Neutrophil (primary cell): Measurements from ENCODE around the gene PCSK4.

Source experiments
- H3K27ac ChIP-seq: fragments of 200-600 bp; sonication (generic); 2 replicates; pipeline ENCODE4 v1.5.1; 2016; ENCODE audit warnings: mild to moderate bottlenecking, moderate library complexity
- H3K27me3 ChIP-seq: fragments of 200-600 bp; sonication (generic); 2 replicates; pipeline ENCODE4 v1.6.0; 2016; ENCODE audit warnings: mild to moderate bottlenecking
- H3K36me3 ChIP-seq: fragments of 200-600 bp; sonication (generic); 2 replicates; pipeline ENCODE4 v1.5.1; 2017
- H3K4me1 ChIP-seq, 2 experiments: fragments of 200-600 bp in 1 of 2; sonication (generic) in 1 of 2; 1 replicate in 1 of 2; 2 replicates in 1 of 2; pipeline versions ENCODE4 v1.5.1 to v1.6.1; 2013 to 2016; ENCODE audit warnings: low read depth in 1 of 2, low read length in 1 of 2, mild to moderate bottlenecking in 1 of 2, moderate library complexity in 1 of 2; ENCODE audit not compliant: control insufficient read depth in 1 of 2, insufficient read depth in 1 of 2
- H3K4me3 ChIP-seq, 2 experiments: fragments of 200-600 bp in 1 of 2; sonication (generic) in 1 of 2; 1 replicate in 1 of 2; 2 replicates in 1 of 2; pipeline ENCODE4 v1.5.1; 2013 to 2016; ENCODE audit warnings: low read depth in 1 of 2, low read length in 1 of 2, mild to moderate bottlenecking in 1 of 2, moderate library complexity in 1 of 2
- H3K9me3 ChIP-seq: fragments of 200-600 bp; sonication (generic); 2 replicates; pipeline ENCODE4 v1.5.1; 2016
- CTCF ChIP-seq: fragments of 200-600 bp; sonication (generic); IDR thresholded peaks from 2 replicates; pipeline ENCODE4 v1.5.1; 2016; ENCODE audit warnings: antibody characterized with exemption

The PCSK4 gene

GRCh38 chr19:1466461-1467214, 23.5 kb downstream of the PCSK4 start:
- H3K4me3 ChIP-seq = no peak overlapping the region
- no peaks in the 10 kb centered on the region for H3K9me3 ChIP-seq
- H3K36me3 ChIP-seq = no peaks in the 10 kb centered on the region
- peaks cover 17 to 44% of the 10 kb centered on the region in 2 experiments for H3K4me1 ChIP-seq
- no peak for TF ChIP-seq CTCF
- H3K27me3 ChIP-seq = peaks cover 85% of the 10 kb centered on the region
- H3K27ac ChIP-seq = no peak overlapping the region

GRCh38 chr19:1466018-1466460, 24.1 kb downstream of the PCSK4 start:
- no peak for TF ChIP-seq CTCF
- no peak overlapping the region for H3K27ac ChIP-seq
- no peak overlapping the region for H3K4me3 ChIP-seq
- H3K27me3 ChIP-seq = peaks cover 79% of the 10 kb centered on the region
- peaks cover 12 to 38% of the 10 kb centered on the region in 2 experiments for H3K4me1 ChIP-seq
- peaks cover 4% of the 10 kb centered on the region for H3K36me3 ChIP-seq
- no peaks in the 10 kb centered on the region for H3K9me3 ChIP-seq

GRCh38 chr19:1465191-1466016, 24.7 kb downstream of the PCSK4 start:
- Histone ChIP-seq H3K36me3 (peaks cover 10% of the 10 kb centered on the region), H3K4me1 (peaks cover 6 to 32% of the 10 kb centered on the region in 2 experiments), H3K27me3 (peaks cover 72% of the 10 kb centered on the region), H3K9me3 (no peaks in the 10 kb centered on the region), H3K4me3 (no peak overlapping the region), H3K27ac (no peak overlapping the region)
- TF ChIP-seq CTCF = no peak

- no peak for TF ChIP-seq CTCF
- Histone ChIP-seq H3K4me1 (peaks cover 0 to 6% of the 10 kb centered on the region in 2 experiments), H3K27me3 (peaks cover 67% of the 10 kb centered on the region), H3K4me3 (no peak overlapping the region), H3K9me3 (no peaks in the 10 kb centered on the region), H3K27ac (no peak overlapping the region), H3K36me3 (peaks cover 19% of the 10 kb centered on the region)
Observed at GRCh38 chr19:1461862-1462261, 28.3 kb downstream of the PCSK4 start.

GRCh38 chr19:1460033-1460995, 29.8 kb downstream of the PCSK4 start:
- no peak for TF ChIP-seq CTCF
- H3K27me3 ChIP-seq = peaks cover 67% of the 10 kb centered on the region
- H3K4me1 ChIP-seq = peaks cover 1 to 3% of the 10 kb centered on the region in 2 experiments
- no peak overlapping the region for H3K4me3 ChIP-seq
- H3K36me3 ChIP-seq = peaks cover 19% of the 10 kb centered on the region
- no peaks in the 10 kb centered on the region for H3K9me3 ChIP-seq
- no peak overlapping the region for H3K27ac ChIP-seq
